Activated CD4-positive, alpha-beta T cell treated with anti-CD3 and anti-CD28 coated beads for 24 hours (primary cell): ENCODE measurements around the gene NMT1.
"Not testable (repeated sequence)": the region's sequence is repeated elsewhere in the genome, so short reads cannot be mapped to it uniquely, and the experiment has no call there.

ENCODE experiments used
- DNase-seq, 2 donors: peaks; one replicate each; pipeline ENCODE4 v3.0.0-alpha.2; 2020; ENCODE audit warnings: low read depth in 2 of 2

The NMT1 gene

GRCh38 chr17:45036691-45037090 is 24.4 kb upstream of the NMT1 start:
- DNase-seq = no peak

DNA sequence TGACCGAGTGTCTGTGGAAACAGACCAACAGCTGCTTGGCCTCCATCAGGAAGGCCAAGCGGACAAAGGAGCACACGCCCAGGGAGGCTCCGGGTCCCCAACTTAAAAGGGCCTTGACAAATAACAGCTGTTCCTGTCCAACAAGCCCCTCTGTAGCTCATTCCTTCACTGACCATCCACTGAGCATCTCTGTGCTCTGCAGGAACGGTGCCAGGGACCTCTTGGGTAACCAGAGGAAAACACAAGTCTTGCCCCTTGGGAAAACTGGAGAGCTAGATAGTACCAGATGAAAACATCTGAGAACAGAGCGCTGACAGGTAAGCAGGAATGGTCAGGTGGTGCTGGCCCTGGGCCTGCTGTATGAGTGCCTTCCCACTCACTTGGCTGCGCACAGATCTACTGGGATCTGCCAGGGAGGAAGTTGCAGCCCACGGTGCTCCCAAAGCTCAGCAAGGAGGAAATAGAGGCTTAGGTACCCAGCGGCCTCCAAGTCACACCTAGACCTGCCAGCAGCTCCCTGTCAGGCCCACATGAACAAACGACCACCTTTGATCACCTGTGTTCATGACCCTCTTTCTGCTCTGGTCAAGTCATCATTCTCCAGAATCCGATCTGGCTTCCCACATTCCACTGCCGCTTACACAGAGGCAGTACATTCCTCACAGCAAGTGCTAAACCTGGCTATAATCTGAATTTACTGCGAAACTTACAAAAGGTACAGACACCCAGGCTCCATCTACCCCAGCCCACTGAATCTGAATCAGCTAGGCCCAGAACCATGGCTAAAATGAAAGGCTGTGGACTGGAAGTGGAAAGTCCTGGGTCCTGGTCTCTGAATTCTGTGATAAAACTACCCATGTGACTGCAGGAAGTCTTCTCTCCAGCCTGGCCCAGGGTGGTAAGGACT is 22.1 kb upstream of the NMT1 start:
- DNase-seq = no peak

DNA sequence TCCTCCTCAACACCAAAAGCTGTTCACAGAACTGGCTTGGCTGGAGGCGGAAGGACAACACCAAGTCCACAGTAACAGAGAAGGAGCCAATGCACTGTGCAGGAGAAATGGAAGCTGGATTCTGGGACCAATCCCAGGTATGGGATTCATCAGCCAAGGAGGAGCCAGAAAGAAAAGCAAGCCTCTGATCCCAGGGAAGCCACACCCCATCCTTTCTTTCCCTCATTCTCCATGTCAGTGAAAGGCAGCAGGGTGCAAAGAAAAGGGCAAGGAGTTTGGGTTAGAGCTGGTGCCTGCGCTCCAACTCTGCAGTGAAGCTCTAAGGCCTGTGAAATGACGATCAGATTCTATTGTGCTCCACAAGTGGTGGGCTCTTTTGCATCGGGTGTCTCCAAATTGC is 20.7 kb upstream of the NMT1 start:
- no peak for DNase-seq

GRCh38 chr17:45042346-45043120 is 18.6 kb upstream of the NMT1 start:
- DNase-seq = no peak

GRCh38 chr17:45043813-45044540 is 17.1 kb upstream of the NMT1 start:
- DNase-seq = no peak

GRCh38 chr17:45046537-45047125 is 14.5 kb upstream of the NMT1 start:
- no peak for DNase-seq

DNA sequence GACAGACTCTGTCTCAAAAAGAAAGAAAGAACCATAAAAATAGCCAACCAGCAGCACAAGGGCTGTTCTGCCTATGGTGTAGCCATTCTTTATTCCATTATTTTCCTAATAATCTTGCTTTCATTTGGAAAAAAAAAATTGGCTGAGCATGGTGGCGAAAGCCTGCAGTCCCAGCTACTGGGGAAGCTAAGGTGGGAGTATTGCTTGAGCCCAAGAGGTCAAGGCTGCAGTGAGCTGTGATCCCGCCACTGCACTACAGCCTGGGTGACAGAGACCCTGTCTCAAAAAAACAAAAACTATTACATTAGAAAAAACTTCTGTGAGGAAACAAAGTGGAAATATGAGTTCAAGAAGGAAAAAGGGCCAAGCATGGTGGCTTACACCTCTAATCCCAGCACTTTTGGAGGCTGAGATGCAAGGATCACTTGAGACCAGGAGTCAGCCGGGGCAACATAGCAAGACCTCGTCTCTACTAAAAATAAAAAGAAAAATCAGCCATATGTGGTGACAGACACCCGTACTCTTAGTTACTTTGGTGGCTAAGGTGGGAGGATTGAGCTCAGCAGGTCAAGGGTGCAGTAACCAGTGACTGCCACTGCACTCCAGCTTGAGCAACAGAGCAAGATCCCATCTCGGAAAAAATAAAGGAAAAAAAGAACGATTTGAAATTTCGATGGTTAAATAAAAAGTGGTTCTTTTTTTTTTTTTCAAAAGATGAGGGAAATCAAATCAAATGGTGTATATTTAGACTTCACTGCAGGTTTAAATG is 12.1 kb upstream of the NMT1 start:
- no peak for DNase-seq

GRCh38 chr17:45050481-45051059 is 10.5 kb upstream of the NMT1 start:
- peak in 1 of 2 donors; percentile 29 for DNase-seq

GRCh38 chr17:45051060-45051719 is 9.9 kb upstream of the NMT1 start, which contains the start of gene DCAKD:
Gene DCAKD, minus strand, starts transcription at chr17:45051632. Its CDS starts 16,747 bp downstream, at chr17:45034885.
- peak; percentile 81 to 86 for DNase-seq

- not testable (repeated sequence) for DNase-seq
Measured at GRCh38 chr17:45051720-45052051, 9.4 kb upstream of the NMT1 start.

- DNase-seq = peak; percentile 21 to 25
Measured at GRCh38 chr17:45052052-45052772, 8.9 kb upstream of the NMT1 start.

DNA sequence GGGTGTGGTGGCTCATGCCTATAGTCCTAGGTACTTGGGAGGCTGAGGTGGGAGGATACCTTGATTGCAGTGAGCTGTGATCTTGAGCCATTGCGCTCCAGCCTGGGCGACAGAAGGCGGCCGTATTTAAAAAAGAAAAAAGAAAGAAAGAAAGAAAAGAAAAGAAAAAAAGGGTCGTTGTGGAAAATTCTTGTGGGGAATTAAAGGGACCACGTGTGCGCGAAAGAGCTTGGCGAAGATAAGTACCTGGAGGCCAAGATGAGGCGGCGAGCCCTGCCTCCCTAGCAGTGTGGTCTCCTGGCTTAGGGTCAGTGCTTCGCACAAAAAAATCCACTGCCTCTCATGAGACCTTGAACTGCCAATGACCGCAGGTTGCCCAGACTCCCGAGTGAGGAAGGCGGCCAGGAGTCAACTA is 728 bp upstream of the NMT1 start:
- DNase-seq = no peak

DNA sequence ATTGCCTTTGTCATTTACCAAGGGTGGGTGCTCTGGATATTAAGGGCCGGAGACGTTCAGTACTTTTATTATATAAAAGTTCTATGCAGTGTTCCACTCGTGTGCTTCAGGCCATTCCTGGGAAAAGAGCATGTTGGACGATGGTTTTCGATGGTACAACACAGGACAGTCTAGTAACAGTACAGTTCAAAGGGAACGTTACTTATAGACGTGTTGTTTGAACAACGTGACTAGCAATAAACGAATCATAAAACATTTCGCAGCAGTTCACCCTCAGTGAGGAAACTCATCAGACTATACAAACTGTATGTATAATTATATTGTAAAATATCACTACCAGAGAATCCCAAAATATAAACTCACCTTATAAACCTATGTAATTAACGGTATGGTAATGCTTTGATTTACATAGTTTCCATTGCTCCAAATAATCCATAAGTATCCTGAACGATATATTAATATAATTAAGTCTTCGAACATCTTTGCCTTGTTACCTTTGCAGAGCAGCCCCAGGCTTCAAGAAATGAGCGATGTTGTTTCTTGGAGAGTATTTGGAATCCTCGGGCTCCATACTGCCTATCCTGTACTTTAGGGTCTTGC is 589 bp downstream of the NMT1 start:
- no peak for DNase-seq

GRCh38 chr17:45063198-45063597 is 2.1 kb downstream of the NMT1 start:
- DNase-seq = no peak

- no peak for DNase-seq
Measured at GRCh38 chr17:45067637-45068036, 6.5 kb downstream of the NMT1 start.

GRCh38 chr17:45070001-45070400 is 8.9 kb downstream of the NMT1 start:
- DNase-seq = no peak

DNA sequence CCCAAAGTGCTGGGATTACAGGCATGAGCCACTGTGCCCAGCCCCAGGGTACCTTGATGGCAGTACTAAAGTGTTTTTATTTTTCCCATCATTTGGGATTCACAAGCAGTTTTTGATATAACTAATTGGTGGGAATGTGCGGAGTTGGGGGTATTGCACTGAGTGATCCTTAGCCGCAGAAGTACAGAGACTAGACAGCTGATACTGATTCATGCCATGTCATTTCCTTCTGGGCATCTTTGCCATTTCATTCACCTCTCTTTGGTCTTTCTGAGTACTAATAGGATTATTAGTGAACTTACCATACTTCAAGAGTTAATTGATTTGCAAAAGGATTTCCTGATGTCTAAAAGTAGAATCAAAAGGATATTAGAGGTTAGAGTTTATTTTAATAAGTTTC is 9.7 kb downstream of the NMT1 start:
- no peak for DNase-seq

GRCh38 chr17:45073414-45074070 is 12.4 kb downstream of the NMT1 start:
- DNase-seq = no peak

- DNase-seq = no peak
Measured at GRCh38 chr17:45077643-45078042, 16.5 kb downstream of the NMT1 start.
